WTC11 (cell line): ENCODE measurements around the gene S1PR5. TPM values are rescaled to one million over a fixed set of nuclear protein-coding genes. Genes with fewer than 3 reads are reported as not detected.

ENCODE experiments used
- ATF2 ChIP-seq: sonication (generic); formaldehyde crosslinking; IDR thresholded peaks from 2 replicates; pipeline ENCODE4 v1.8.1; 2022; ENCODE audit warnings: low read depth, missing genetic modification reagents, borderline replicate concordance
- CREB1 ChIP-seq: sonication (generic); formaldehyde crosslinking; IDR thresholded peaks from 2 replicates; pipeline ENCODE4 v1.8.0; 2023; ENCODE audit warnings: mild to moderate bottlenecking, missing genetic modification reagents
- CTCF ChIP-seq: fragments of 200-600 bp; IDR thresholded peaks from 2 replicates; pipeline ENCODE4 v1.8.0; 2022; ENCODE audit warnings: antibody characterized with exemption
- E2F5 ChIP-seq: sonication (generic); formaldehyde crosslinking; IDR thresholded peaks from 2 replicates; pipeline ENCODE4 v1.8.1; 2022; ENCODE audit warnings: mild to moderate bottlenecking, moderate library complexity, missing genetic modification reagents
- ELF4 ChIP-seq: sonication (generic); formaldehyde crosslinking; IDR thresholded peaks from 2 replicates; pipeline ENCODE4 v1.8.1; 2022; ENCODE audit warnings: low read depth, mild to moderate bottlenecking, moderate library complexity, missing genetic modification reagents
- ESRRA ChIP-seq: sonication (generic); formaldehyde crosslinking; IDR thresholded peaks from 2 replicates; pipeline ENCODE4 v1.8.1; 2022; ENCODE audit warnings: mild to moderate bottlenecking, missing genetic modification reagents, borderline replicate concordance
- ETV6 ChIP-seq: sonication (generic); formaldehyde crosslinking; IDR thresholded peaks from 2 replicates; pipeline ENCODE4 v1.8.1; 2022; ENCODE audit warnings: mild to moderate bottlenecking, missing genetic modification reagents
- FOXK1 ChIP-seq: sonication (generic); formaldehyde crosslinking; IDR thresholded peaks from 2 replicates; pipeline ENCODE4 v1.8.0; 2022; ENCODE audit warnings: mild to moderate bottlenecking, moderate library complexity, missing genetic modification reagents
- FOXP1 ChIP-seq: sonication (generic); formaldehyde crosslinking; IDR thresholded peaks from 2 replicates; pipeline ENCODE4 v1.8.0; 2022; ENCODE audit warnings: missing genetic modification reagents, mild to moderate bottlenecking, moderate library complexity, borderline replicate concordance
- GRHL2 ChIP-seq: fragments of 250-450 bp; sonication (Bioruptor Pico); IDR thresholded peaks from 2 replicates; pipeline ENCODE4 v1.8.0; 2022; ENCODE audit warnings: mild to moderate bottlenecking, moderate library complexity; ENCODE audit not compliant: insufficient replicate concordance, severe bottlenecking
- MYBL2 ChIP-seq: sonication (generic); formaldehyde crosslinking; IDR thresholded peaks from 2 replicates; pipeline ENCODE4 v1.8.1; 2023; ENCODE audit warnings: mild to moderate bottlenecking, moderate library complexity, missing genetic modification reagents
- NR2C2 ChIP-seq: sonication (generic); formaldehyde crosslinking; IDR thresholded peaks from 2 replicates; pipeline ENCODE4 v1.8.0; 2022; ENCODE audit warnings: mild to moderate bottlenecking, missing genetic modification reagents
- RORB ChIP-seq: fragments of 250-450 bp; sonication (Bioruptor Pico); IDR thresholded peaks from 2 replicates; pipeline ENCODE4 v1.9.0; 2021; ENCODE audit warnings: mild to moderate bottlenecking
- SOX15 ChIP-seq: fragments of 250-450 bp; sonication (Bioruptor Pico); IDR thresholded peaks from 2 replicates; pipeline ENCODE4 v1.9.0; 2021; ENCODE audit warnings: mild to moderate bottlenecking
- SP1 ChIP-seq: sonication (generic); formaldehyde crosslinking; conservative IDR thresholded peaks from 2 replicates; pipeline ENCODE4 v1.8.1; 2022; ENCODE audit warnings: missing genetic modification reagents
- STAT6 ChIP-seq: sonication (generic); formaldehyde crosslinking; conservative IDR thresholded peaks from 2 replicates; pipeline ENCODE4 v1.8.1; 2023; ENCODE audit warnings: mild to moderate bottlenecking, low read depth, missing genetic modification reagents, moderate library complexity
- TEAD1 ChIP-seq: sonication (generic); formaldehyde crosslinking; IDR thresholded peaks from 2 replicates; pipeline ENCODE4 v1.8.0; 2022; ENCODE audit warnings: mild to moderate bottlenecking, missing genetic modification reagents
- USF2 ChIP-seq: sonication (generic); formaldehyde crosslinking; IDR thresholded peaks from 2 replicates; pipeline ENCODE4 v1.8.1; 2023; ENCODE audit warnings: mild to moderate bottlenecking, missing genetic modification reagents, moderate library complexity
- ZNF232 ChIP-seq: sonication (generic); formaldehyde crosslinking; IDR thresholded peaks from 2 replicates; pipeline ENCODE4 v1.8.0; 2022; ENCODE audit warnings: mild to moderate bottlenecking, missing genetic modification reagents
- ZNF423 ChIP-seq: fragments of 250-450 bp; sonication (Bioruptor Pico); IDR thresholded peaks from 2 replicates; pipeline ENCODE4 v2.1.2; 2022; ENCODE audit warnings: mild to moderate bottlenecking, moderate library complexity
- ZNF671 ChIP-seq: fragments of 250-450 bp; sonication (Bioruptor Pico); IDR thresholded peaks from 2 replicates; pipeline ENCODE4 v1.8.0; 2021; ENCODE audit warnings: mild to moderate bottlenecking
- total RNA-seq: library from RNA; stranded (reverse); gene quantifications from 3 replicates; pipeline ENCODE4 v1.2.3, GENCODE V29; 2021
- TF ChIP-seq, protein P1 (sequence below): sonication (generic); formaldehyde crosslinking; conservative IDR thresholded peaks from 2 replicates; pipeline ENCODE4 v1.8.1; 2022; ENCODE audit warnings: mild to moderate bottlenecking, missing genetic modification reagents
- TF ChIP-seq, protein P2 (sequence below): fragments of 250-450 bp; sonication (Bioruptor Pico); IDR thresholded peaks from 2 replicates; pipeline ENCODE4 v2.1.2; 2022; ENCODE audit warnings: mild to moderate bottlenecking, moderate library complexity
- TF ChIP-seq, protein P3 (sequence below): sonication (generic); formaldehyde crosslinking; IDR thresholded peaks from 2 replicates; pipeline ENCODE4 v1.8.1; 2023; ENCODE audit warnings: mild to moderate bottlenecking, missing genetic modification reagents
- TF ChIP-seq, protein P4 (sequence below): fragments of 250-450 bp; sonication (Bioruptor Pico); IDR thresholded peaks from 2 replicates; pipeline ENCODE4 v1.8.0; 2021; ENCODE audit warnings: mild to moderate bottlenecking

S1PR5 gene
- total RNA-seq, 1 experiment from 2014 or later: 5.4 TPM

DNA sequence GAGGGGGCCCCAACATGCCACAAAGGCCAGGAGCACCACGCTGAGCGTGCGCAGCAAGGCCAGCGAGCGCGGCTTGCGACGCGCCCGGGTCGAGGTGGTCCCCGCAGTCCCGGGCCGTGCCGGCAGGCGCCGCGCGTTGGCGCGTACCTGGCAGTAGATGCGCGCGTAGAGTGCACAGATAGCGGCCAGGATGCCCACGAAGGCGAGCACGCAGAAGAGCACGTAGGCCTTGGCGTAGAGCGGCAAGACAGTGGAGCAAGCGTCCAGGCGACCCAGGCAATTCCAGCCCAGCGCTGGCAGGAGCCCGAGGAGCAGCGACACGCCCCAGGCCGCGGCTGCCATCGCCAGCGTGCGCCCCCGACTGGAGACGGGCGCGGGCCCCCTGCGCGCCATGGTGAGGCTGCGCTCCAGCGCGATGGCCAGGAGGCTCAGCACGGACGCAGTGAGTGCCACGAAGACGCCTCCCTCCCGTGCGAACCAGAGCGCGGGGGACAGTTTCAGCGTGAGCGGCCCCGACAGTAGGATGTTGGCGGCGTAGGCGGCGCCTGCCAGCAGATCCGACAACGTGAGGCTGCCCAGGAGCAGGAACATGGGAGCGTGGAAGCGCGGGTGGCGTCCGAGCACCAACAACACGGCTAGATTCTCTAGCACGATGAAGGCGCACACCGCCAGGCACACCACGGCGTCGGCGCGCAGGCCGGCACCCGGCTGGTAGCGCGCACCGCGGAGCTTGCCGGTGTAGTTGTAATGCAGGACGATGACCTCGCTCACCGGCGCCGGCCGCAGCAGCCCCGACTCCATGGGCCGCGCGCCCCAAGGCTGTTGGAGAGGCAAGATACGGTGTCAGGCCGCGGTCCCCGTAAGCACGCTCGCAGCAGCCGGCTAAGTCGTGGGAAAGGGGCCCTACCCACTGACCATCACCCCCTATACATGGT, 2.8 kb downstream of the S1PR5 start (continued):
- TF ChIP-seq USF2 (CRISPR knock-in tag): no peak
- TF ChIP-seq ESRRA: peak; percentile 74
- TF ChIP-seq E2F5: no peak
- TF ChIP-seq CTCF: no peak
- 0 out of 2 replicates have a peak, but pooled peaks have one; percentile 21 for TF ChIP-seq ZNF232
- TF ChIP-seq ZNF423 (CRISPR knock-in tag): no peak
- no peak; the same call in 1 of the 2 replicates for TF ChIP-seq FOXK1 (CRISPR knock-in tag)
- no peak for TF ChIP-seq TEAD1 (CRISPR knock-in tag)
- no peak for TF ChIP-seq NR2C2
- TF ChIP-seq ATF2 (CRISPR knock-in tag): no peak
- TF ChIP-seq SOX15 (CRISPR knock-in tag): no peak
- no peak for TF ChIP-seq ETV6
- TF ChIP-seq ELF4: no peak
- TF ChIP-seq, protein P1, sequence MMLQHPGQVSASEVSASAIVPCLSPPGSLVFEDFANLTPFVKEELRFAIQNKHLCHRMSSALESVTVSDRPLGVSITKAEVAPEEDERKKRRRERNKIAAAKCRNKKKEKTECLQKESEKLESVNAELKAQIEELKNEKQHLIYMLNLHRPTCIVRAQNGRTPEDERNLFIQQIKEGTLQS (CRISPR knock-in tag): no peak
- no peak; the same call in 1 of the 2 replicates for TF ChIP-seq SP1 (CRISPR knock-in tag)
- TF ChIP-seq, protein P2, sequence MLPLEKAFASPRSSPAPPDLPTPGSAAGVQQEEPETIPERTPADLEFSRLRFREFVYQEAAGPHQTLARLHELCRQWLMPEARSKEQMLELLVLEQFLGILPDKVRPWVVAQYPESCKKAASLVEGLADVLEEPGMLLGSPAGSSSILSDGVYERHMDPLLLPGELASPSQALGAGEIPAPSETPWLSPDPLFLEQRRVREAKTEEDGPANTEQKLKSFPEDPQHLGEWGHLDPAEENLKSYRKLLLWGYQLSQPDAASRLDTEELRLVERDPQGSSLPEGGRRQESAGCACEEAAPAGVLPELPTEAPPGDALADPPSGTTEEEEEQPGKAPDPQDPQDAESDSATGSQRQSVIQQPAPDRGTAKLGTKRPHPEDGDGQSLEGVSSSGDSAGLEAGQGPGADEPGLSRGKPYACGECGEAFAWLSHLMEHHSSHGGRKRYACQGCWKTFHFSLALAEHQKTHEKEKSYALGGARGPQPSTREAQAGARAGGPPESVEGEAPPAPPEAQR (CRISPR knock-in tag): no peak
- no peak for TF ChIP-seq RORB (CRISPR knock-in tag)
- TF ChIP-seq, protein P3, sequence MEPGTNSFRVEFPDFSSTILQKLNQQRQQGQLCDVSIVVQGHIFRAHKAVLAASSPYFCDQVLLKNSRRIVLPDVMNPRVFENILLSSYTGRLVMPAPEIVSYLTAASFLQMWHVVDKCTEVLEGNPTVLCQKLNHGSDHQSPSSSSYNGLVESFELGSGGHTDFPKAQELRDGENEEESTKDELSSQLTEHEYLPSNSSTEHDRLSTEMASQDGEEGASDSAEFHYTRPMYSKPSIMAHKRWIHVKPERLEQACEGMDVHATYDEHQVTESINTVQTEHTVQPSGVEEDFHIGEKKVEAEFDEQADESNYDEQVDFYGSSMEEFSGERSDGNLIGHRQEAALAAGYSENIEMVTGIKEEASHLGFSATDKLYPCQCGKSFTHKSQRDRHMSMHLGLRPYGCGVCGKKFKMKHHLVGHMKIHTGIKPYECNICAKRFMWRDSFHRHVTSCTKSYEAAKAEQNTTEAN (CRISPR knock-in tag): peak; percentile 21; the same call in 1 of the 2 replicates
- TF ChIP-seq ZNF671 (CRISPR knock-in tag): no peak
- 0 out of 2 replicates have a peak, but pooled peaks have one; percentile 11 for TF ChIP-seq CREB1 (CRISPR knock-in tag)
- TF ChIP-seq, protein P4, sequence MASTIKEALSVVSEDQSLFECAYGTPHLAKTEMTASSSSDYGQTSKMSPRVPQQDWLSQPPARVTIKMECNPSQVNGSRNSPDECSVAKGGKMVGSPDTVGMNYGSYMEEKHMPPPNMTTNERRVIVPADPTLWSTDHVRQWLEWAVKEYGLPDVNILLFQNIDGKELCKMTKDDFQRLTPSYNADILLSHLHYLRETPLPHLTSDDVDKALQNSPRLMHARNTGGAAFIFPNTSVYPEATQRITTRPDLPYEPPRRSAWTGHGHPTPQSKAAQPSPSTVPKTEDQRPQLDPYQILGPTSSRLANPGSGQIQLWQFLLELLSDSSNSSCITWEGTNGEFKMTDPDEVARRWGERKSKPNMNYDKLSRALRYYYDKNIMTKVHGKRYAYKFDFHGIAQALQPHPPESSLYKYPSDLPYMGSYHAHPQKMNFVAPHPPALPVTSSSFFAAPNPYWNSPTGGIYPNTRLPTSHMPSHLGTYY (CRISPR knock-in tag): no peak
- peak; percentile 68 for TF ChIP-seq MYBL2 (CRISPR knock-in tag)
- TF ChIP-seq STAT6: 0 out of 2 replicates have a peak, but pooled peaks have one; percentile 13
- no peak for TF ChIP-seq GRHL2 (CRISPR knock-in tag)
- TF ChIP-seq FOXP1 (CRISPR knock-in tag): peak; percentile 88
